Posterior vena cava (tissue), 2 donors: Measurements from ENCODE around the gene TMEM106C. TPM values are rescaled to one million over a fixed set of nuclear protein-coding genes. Genes with fewer than 3 reads are reported as not detected.

Experiments
- total RNA-seq, 2 donors: library from RNA; stranded (reverse); fragmentation: NEBNext Ultra II Directional; extraction: Animal tissue kit (Norgen Biotek cat#: 25700); gene quantifications; one replicate each; pipeline ENCODE4 v1.2.1, GENCODE V29; 2021
- donor health status: DM: yes; HTN: yes; CAD: no.
- donor health status: DM: yes; HTN: yes; CAD: no.

Gene TMEM106C
- total RNA-seq, 2 donors from 2014 or later = 29.5 to 36.1 TPM

Other genes starting within 250 kb of the TMEM106C start
- 1 to 10 TPM in 1 of 2 donors, under 1 TPM in 1; 0.38 to 1.7 TPM for gene ENDOU, start 238.1 kb upstream of the TMEM106C start, total RNA-seq
- gene RAPGEF3, start 204.7 kb upstream of the TMEM106C start, total RNA-seq = 10 to 100 TPM; 18.3 to 33.5 TPM
- 10 to 100 TPM; 28.5 to 33.8 TPM for gene SLC48A1, start 190.4 kb upstream of the TMEM106C start, total RNA-seq
- 100 to 1,000 TPM; 111 to 126 TPM for gene HDAC7, start 143.7 kb upstream of the TMEM106C start, total RNA-seq
- 10 to 100 TPM in 1 of 2 donors, 1 to 10 TPM in 1; 9.6 to 10.2 TPM for gene VDR, start 58.6 kb upstream of the TMEM106C start, total RNA-seq
- not detected for gene COL2A1, start 40.9 kb downstream of the TMEM106C start, total RNA-seq
- 10 to 100 TPM; 21.4 to 21.8 TPM for gene SENP1, start 142.5 kb downstream of the TMEM106C start, total RNA-seq
- gene PFKM, start 155.8 kb downstream of the TMEM106C start, total RNA-seq = 10 to 100 TPM; 44.7 to 49.0 TPM
- gene ASB8, start 193.9 kb downstream of the TMEM106C start, total RNA-seq = 10 to 100 TPM; 34.7 to 37.8 TPM
- under 1 TPM; 0.48 to 0.74 TPM for gene CCDC184, start 220.0 kb downstream of the TMEM106C start, total RNA-seq
- gene OR10AD1, start 239.7 kb downstream of the TMEM106C start, total RNA-seq = not detected